Measurements from ENCODE around the gene ZNF835.
"Not testable (repeated sequence)": the region's sequence is repeated elsewhere in the genome, so short reads cannot be mapped to it uniquely, and the experiment has no call there.

Gene ZNF835

GRCh38 chr19:56671613-56671994 lies at the start of gene ZNF835:
ZNF835 (minus strand) TSS chr19:56671757; CDS start chr19:56665198, 6,559 bp downstream.
- DNase-seq, result no peak

- no peak for DNase-seq
Observed at GRCh38 chr19:56720281-56720680, 48.7 kb upstream of the ZNF835 start.

GRCh38 chr19:56718231-56718630 lies 46.7 kb upstream of the ZNF835 start:
- no peak for DNase-seq

DNA sequence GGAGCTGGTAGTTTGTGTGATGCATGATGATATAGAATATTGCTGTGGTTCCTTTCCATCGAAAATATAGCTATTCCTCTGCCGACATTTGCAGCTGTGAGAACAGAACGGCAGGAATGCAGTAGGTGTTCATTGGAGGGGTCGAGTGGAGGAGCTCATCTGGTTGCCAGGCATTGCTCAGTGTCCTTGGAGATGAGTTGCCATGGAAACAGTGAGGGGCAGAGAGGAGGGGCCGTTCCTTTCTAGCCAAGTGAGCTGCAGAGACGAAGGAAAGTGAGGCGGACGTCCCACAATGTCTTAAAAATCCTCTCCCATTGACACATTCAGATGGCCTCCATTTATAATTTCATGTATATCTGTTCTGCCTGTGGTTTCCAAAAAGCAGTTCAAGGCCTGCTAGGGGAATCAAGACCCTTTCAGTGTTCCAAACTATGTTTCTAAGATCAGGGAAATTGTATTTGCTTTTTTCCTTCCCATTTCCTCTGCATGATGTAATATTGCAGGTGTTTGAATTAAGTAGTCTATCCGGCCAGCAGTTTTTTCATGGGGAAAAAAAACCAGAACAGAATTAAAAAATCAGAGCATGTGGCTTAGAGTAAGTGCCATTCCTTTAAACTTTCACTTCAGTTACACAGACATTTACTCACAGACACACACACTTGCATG lies 41.2 kb upstream of the ZNF835 start:
- DNase-seq, result no peak

- no peak for DNase-seq
Observed at GRCh38 chr19:56710437-56710836, 38.9 kb upstream of the ZNF835 start.

GRCh38 chr19:56707821-56708220 lies 36.3 kb upstream of the ZNF835 start:
- DNase-seq, result no peak

DNA sequence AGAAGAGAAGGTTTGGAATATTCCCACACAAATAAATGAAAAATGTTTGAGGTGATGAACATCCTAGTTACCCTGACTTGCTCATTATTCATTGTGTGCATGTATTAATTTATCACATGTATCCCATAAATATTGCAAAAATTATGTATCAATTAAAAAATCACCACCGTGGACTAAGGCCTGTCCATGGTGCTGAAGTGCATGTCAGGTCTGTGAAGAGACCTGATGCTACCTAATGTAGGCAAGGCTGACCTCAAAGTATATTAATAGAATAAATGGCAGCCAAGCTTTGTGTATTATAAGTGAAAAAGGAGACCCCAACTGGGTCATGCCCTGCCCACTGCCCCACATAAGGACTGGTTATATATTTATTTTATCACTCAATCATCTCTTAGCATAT lies 34.4 kb upstream of the ZNF835 start:
- DNase-seq, result no peak

DNA sequence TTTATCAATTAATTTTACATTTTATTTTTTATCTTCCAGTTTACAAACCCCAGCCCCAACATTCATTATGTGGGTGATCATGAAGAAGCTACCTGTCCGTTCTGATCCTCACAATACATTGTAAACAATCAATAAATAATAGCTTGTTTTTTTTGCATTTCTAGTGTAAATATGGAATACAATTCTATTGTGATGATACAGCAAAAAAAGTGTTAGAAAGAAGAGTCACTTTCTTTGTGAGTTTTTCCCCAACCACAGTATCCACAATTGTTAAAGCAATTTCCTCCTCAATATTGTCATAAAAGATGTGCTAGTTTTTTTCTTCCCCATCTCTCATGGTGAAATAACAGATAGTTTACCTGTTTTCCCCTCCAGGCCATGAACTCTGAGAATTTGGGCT lies 30.3 kb upstream of the ZNF835 start:
- DNase-seq, result no peak

DNA sequence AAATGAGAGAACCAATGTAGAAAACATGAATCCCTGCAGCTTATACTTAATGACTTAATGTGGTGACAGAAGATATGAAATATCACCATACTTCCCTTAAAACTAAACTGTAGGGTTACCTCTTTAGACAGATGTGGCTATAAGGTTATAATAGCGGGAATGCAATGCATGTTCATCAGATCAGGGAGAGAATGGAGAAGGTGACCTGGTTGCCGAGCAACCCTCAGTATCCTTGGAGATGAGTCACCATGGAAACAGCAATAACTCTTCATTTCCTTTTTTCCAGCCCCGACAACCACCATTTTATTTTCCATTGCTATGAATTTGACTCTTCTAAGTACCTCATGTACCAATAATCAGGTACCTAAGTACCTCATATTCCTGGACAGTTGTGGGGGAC lies 28.0 kb upstream of the ZNF835 start:
- DNase-seq, result no peak

DNA sequence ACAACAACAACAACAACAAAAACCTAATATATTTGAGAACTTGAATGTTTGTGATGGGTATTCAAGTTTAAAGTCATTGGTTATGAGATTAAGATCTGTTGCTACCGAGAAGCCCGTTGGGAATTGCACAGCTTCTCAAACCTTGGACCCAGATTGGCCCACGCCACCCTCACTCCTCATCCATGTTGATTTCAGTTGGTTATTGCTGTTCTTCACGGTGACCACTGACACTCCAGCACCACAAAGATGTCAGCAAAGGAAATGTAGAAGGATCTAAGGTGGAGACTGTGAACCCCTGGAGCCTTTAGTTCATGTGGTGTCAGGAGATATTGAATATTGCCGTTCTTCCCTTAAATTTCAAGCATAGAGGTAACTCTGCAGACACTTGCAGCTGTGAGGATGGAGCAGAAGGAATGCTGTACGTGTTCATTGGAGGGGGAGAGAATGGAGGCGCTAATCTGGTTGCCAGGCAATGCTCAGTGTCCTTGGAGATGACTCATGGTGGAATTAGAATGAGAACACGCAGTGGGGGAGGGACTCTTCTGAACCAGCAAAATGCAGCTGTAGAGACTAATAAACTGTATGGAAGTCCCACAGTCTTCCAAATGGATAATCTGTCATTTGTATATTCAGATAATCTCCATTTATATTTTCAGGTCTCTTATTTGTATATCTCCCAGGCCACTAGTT lies 20.8 kb upstream of the ZNF835 start:
- no peak for DNase-seq

DNA sequence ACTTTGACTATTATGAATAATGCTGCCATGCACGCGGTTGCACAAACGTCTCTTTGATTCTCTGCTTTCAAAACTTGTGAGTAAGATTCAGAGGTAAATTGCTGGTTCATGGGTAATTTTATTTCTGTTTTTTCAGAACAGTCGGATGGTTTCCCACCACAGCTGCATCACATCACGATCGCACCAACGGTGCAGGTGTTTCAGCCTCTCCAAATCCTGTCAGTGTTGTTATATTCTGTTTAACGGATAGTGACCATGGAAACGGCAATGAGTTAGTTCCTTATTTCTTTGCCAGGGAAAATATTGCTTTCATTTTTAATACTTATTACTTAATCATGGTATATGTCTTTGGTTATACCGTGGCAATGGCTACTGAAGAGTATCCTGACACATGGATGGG lies 19.1 kb upstream of the ZNF835 start:
- DNase-seq, result no peak

GRCh38 chr19:56689198-56689597 lies 17.6 kb upstream of the ZNF835 start:
- no peak for DNase-seq

GRCh38 chr19:56687031-56687430 lies 15.5 kb upstream of the ZNF835 start:
- no peak for DNase-seq

GRCh38 chr19:56683116-56683515 lies 11.6 kb upstream of the ZNF835 start:
- no peak for DNase-seq

- no peak for DNase-seq
Observed at GRCh38 chr19:56681702-56682101, 10.1 kb upstream of the ZNF835 start.

DNA sequence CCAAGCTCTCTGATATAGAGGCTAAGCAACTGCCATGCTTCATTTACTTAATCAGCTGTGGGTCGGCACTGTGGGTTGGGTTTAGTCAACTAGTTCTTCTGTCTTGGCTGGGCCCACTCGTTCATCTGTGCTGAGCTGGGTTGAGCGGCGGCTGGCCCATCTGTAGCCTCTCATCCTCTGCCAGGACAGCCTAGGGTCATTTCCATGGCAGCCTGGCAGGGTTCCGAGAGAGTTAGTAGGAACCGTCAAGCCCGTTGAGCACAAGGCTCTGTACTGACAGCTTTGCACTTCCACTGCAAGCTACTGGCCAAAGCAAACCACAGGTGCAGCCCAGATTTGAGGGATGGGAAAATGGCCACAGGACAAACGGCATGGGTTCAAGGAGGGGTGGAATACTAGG lies 6.6 kb upstream of the ZNF835 start:
- DNase-seq, result no peak

DNA sequence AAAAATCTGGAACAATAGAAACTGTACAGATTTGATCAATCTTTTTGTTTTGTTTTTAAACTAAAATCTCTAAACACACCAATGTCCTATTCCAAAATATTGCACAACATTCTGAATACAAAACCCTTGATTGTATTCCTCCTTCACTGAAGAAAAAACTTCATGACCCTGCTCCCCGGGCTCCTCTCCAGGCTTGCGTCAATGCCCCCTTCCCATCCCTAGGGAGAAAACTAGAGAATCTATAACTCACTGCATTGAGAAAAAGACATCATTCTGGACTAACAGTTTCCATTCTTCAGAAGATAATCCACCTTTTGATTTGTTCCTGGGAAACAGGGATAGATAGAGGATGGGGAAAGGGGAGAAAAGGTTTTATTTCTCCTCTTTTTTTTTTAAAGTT lies 1.1 kb upstream of the ZNF835 start:
- DNase-seq, result not testable (repeated sequence)

DNA sequence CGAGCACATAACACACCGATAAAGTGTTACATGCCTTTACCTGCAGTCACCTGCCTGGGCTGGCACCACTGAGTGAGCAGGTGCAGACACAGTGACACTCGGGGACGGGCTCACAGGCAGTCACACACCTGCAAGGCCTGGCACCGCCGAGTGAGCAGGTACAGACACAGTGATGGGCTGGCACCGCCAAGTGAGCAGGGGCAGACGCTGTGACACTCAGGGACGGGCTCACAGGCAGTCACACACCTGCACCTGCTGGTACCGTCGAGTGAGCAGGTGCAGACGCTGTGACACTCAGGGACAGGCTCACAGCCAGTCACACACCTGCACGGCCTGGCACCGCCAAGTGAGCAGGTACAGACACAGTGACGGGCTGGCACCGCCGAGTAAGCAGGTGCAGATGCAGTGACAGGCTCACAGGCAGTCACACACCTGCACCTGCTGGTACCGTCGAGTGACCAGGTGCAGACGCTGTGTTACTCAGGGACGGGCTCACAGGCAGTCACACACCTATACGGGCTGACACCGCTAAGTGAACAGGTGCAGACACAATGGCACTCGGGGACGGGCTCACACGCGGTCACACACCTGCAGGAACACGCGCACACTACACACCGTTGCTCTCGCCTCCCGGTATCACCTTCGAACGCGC lies 470 bp downstream of the ZNF835 start:
- DNase-seq, result no peak

- no peak for DNase-seq
Observed at GRCh38 chr19:56670401-56670960, 1.1 kb downstream of the ZNF835 start.

DNA sequence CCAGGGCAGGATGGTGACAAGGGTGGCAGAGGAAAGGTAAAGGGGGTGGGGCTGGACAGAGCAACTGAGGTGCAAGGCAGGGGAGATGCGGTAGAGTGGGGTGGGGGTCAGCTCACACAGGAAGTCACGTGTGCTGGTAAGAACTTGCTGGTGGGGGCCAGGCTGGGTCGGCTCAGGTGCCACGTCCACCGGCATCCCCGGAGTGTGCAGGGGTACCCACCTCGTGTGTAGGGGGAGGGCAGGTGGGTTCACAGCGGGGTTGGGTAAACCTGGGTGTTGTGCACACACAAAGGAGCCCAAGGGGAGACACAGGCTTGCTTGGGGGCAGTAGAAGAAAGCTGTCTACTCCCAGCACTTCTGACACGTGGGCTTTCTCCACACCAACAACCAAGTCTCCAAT lies 2.9 kb downstream of the ZNF835 start:
- no peak for DNase-seq

- DNase-seq, result no peak
Observed at GRCh38 chr19:56667311-56667870, 4.2 kb downstream of the ZNF835 start.

GRCh38 chr19:56664511-56664910 lies 7.0 kb downstream of the ZNF835 start:
- DNase-seq, result no peak

DNA sequence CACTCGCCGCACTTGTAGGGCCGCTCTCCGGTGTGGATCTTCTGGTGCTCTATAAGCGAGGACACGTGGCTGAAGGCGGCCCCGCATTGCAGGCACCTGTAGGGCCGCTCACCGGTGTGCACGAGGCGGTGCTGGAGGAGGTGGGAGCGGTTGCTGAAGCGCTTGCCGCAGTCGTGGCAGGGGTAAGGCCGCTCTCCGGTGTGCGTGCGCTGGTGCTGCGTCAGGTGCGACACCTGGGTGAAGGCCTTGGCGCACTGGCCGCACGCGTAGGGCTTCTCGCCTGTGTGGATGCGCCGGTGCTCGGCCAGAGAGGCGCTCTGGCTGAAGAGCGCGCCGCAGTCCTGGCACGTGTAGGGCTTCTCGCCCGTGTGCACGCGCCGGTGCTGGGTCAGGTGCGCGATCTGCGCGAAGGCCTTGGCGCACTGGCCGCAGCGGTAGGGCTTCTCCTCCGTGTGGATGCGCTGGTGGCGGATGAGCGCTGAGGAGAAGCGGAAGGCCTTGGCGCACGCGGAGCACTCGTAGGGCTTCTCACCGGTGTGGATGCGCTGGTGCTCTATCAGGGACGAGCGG lies 7.5 kb downstream of the ZNF835 start:
- DNase-seq, result no peak
